ENCODE results near the gene SHISAL2B. TPM values are rescaled to one million over a fixed set of nuclear protein-coding genes. Genes with fewer than 3 reads are reported as not detected.

The SHISAL2B gene
- total RNA-seq, 4 donors from 2014 or later = not detected

GRCh38 chr5:64766941-64767340 lies 76.6 kb downstream of the SHISAL2B start:
- no peak for TF ChIP-seq CTCF (IDR thresholded peaks at IDR 0.05; ENCODE audit: low read depth)

Other genes with a start within 250 kb of the SHISAL2B start
- 1 to 10 TPM in 1 of 4 donors, under 1 TPM in 3; 0.33 to 2.6 (median 0.45) TPM for gene RGS7BP, start 184.5 kb upstream of the SHISAL2B start, total RNA-seq
- 10 to 100 TPM; 10.9 to 20.1 (median 13.9) TPM for gene SREK1IP1, start 78.2 kb downstream of the SHISAL2B start, total RNA-seq
- 10 to 100 TPM in 3 of 4 donors, 1 to 10 TPM in 1; 9.0 to 17.8 (median 15.2) TPM for gene CWC27, start 78.4 kb downstream of the SHISAL2B start, total RNA-seq

All from subcutaneous adipose tissue (tissue), 4 donors.